T-helper 2 cell treated with Interferon-gamma antibody and Interleukin-4, amounts not matched to agents 100 ng/mL and 5 ng/mL, for 36 hours (primary cell): ENCODE measurements around the gene GAK. TPM values are rescaled to one million over a fixed set of nuclear protein-coding genes. Genes with fewer than 3 reads are reported as not detected.

Source experiments
- intact Hi-C: fragments of 100-400 bp; cut with micrococcal nuclease; formaldehyde crosslinking; loops from one replicate; pipeline ENCODE4 v1.15.1; 2023
- total RNA-seq: library from RNA; stranded (reverse); gene quantifications from 2 replicates; pipeline ENCODE4 v1.2.3, GENCODE V29; 2022

Gene GAK
- total RNA-seq, 1 donor from 2014 or later: 144 TPM

GRCh38 chr4:833731-834367 lies 98.3 kb downstream of the GAK start:
- intact Hi-C loops: no loop called here

GRCh38 chr4:833156-833555 lies 99.0 kb downstream of the GAK start:
- intact Hi-C loops: no loop called here

GRCh38 chr4:832536-832935 lies 99.6 kb downstream of the GAK start:
- intact Hi-C loops: no loop called here

- intact Hi-C loops: no loop called here
Observed at GRCh38 chr4:832108-832507, 100.0 kb downstream of the GAK start.

- intact Hi-C loops: no loop called here
Observed at GRCh38 chr4:831483-831805, 100.7 kb downstream of the GAK start.

GRCh38 chr4:830601-831482 lies 101.3 kb downstream of the GAK start:
- intact Hi-C loops: no loop called here

- intact Hi-C loops: no loop called here
Observed at GRCh38 chr4:829761-830600, 102.1 kb downstream of the GAK start.

- intact Hi-C loops: no loop called here
Observed at GRCh38 chr4:829291-829690, 102.8 kb downstream of the GAK start.

GRCh38 chr4:828641-829271 lies 103.4 kb downstream of the GAK start:
- intact Hi-C loops: no loop called here

- intact Hi-C loops: no loop called here
Observed at GRCh38 chr4:827209-828081, 104.7 kb downstream of the GAK start.

- intact Hi-C loops: no loop called here
Observed at GRCh38 chr4:826508-827208, 105.5 kb downstream of the GAK start.

- intact Hi-C loops: no loop called here
Observed at GRCh38 chr4:825971-826330, 106.2 kb downstream of the GAK start, which contains the start of gene CPLX1. Gene CPLX1, minus strand, starts transcription at chr4:826129. Its CDS starts 1,607 bp downstream, at chr4:824522.

- intact Hi-C loops: no loop called here
Observed at GRCh38 chr4:825063-825970, 106.8 kb downstream of the GAK start.

- intact Hi-C loops: no loop called here
Observed at GRCh38 chr4:824461-825062, 107.6 kb downstream of the GAK start.

GRCh38 chr4:823761-824460 lies 108.2 kb downstream of the GAK start:
- intact Hi-C loops: no loop called here

- intact Hi-C loops: no loop called here
Observed at GRCh38 chr4:823176-823760, 108.8 kb downstream of the GAK start.

- intact Hi-C loops: no loop called here
Observed at GRCh38 chr4:822361-823175, 109.5 kb downstream of the GAK start.
